GM21447 (cell line): ENCODE data around the gene DTX2.
"Not testable (repeated sequence)": the region's sequence is repeated elsewhere in the genome, so short reads cannot be mapped to it uniquely, and the experiment has no call there.

ENCODE experiments used
- ATAC-seq: cut with Tn5 transposase; IDR thresholded peaks from one replicate; pipeline ENCODE4 v1.9.1; 2021; ENCODE audit not compliant: unreplicated experiment

The DTX2 gene

DNA sequence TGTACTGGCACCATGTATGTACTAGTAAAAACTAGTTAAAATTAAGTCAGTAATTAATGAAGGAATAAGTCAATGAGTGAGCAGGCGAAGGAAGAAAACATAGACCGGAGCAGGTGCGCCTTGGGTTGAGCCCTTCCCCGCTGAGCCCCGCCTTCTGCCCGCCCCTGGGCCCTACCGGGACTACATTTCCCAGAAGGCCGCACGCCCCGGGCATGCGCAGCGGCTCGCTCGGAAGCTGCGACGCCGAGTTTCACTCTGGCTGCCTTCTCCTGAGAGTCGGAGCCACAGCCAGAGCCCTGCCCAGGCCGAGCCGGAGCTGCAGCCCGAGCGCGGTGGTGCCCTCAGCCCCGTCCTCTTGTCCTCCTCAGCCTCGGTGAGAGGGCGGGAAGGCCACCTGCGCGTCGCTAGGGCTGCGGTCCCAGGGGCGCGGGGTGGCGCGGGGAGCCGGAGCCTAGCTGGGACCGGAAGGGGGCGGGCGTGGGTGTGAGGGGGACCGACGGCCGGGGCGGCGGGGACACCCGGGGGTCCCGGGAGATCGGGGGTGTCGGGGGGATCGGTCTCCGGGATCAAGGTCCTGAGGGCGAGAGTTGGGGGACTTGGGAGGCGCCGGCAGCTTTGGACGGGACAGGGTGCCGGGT is at the start of gene DTX2:
Gene DTX2 (plus strand): TSS at position 246 of the 638 bp plus-strand sequence. CDS start 18,801 bp downstream, outside the sequence.
- ATAC-seq: peak; percentile 92

- ATAC-seq: no peak
These were observed 49.3 kb upstream of the DTX2 start for GRCh38 chr7:76412249-76412648.

DNA sequence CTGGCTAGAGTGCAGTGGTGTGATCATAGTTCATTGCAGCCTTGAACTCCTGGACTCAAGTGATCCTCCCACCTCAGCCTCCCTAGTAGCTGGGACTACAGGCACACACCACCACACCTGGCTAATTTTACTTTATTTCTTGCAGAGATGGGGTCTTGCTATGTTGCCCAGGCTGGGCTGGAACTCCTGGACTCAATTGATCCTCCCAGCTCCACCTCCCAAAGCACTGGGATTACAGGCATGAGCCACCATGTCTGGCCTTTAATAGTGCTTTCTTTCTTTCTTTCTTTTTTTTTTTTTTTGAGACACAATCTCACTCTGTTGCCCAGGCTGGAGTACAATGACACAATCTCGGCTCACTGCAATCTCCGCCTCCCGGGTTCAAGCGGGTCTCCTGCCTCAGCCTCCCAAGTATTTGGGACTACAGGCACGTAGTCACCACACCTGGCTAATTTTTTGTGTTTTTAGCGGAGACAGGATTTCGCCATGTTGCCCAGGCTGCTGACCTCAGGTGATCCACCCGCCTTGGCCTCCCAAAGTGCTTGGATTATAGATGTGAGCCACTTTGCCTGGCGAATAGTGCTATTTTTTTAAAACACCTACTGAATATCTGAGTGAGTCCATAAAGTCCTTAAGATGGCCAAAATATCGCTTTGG is 43.7 kb upstream of the DTX2 start:
- not testable (repeated sequence) for ATAC-seq

- not testable (repeated sequence) for ATAC-seq
These were observed 40.4 kb upstream of the DTX2 start for GRCh38 chr7:76421097-76421496.

DNA sequence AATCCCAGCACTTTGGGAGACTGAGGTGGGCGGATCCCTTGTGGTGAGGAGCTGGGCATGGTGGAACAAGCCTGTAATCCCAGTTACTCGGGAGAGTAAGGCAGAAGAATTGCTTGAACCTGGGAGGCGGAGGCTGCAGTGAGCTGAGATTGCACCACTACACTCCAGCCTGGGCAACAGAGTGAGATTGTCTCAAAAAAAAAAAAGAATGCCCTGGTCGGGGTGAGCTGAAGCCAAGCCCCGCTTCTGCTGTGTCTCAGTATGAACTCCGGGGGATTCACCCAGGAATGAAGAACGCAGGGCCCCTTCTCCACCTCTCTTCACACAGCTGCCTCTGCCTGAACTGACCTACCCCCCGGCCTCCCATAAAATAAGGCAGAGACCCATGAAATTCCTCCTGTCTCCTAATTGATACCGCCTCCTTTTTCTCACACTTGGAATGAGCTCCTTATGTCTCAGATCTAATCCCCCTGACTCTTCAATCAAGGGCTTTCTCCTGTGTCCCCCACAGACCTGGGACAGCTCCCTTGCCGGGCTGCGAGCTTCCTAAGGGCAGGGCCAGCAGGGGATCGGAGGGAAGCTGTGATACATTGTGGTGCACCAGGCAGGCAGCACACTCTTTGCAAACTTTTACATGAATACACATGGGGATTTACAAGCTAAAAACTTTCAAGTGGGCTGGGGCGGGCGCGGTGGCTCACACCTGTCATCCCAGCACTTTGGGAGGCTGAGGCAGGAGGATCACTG is 37.7 kb upstream of the DTX2 start:
- ATAC-seq: no peak

- ATAC-seq: peak; percentile 60
These were observed 36.9 kb upstream of the DTX2 start, which contains the start of gene ZP3 for GRCh38 chr7:76424413-76425111. TSS of gene ZP3 (plus strand) at chr7:76424950. CDS start at chr7:76424965, 15 bp downstream.

GRCh38 chr7:76425156-76425555 is 36.4 kb upstream of the DTX2 start:
- no peak for ATAC-seq

GRCh38 chr7:76425558-76425957 is 36.0 kb upstream of the DTX2 start:
- ATAC-seq: not testable (repeated sequence)

DNA sequence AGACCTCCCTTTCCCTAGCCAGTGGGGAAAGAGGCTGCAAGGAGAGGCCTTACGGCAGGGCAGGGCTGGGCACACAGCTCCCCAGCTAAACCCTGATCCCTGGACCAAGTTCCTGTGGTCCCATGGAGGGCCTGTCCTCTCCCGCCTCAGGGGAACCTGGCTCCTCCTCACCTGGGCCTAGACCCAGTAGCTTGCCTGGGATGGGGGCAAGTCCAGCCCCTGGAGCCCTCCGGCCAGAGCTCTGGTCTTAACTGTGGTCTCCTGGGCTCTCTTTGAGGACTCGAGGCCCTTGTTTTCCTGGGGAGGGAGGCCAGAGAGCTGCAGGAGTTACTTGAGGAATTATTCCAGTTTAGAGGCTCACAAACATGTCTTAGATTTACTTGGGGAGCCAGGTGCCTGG is 35.3 kb upstream of the DTX2 start:
- no peak for ATAC-seq

DNA sequence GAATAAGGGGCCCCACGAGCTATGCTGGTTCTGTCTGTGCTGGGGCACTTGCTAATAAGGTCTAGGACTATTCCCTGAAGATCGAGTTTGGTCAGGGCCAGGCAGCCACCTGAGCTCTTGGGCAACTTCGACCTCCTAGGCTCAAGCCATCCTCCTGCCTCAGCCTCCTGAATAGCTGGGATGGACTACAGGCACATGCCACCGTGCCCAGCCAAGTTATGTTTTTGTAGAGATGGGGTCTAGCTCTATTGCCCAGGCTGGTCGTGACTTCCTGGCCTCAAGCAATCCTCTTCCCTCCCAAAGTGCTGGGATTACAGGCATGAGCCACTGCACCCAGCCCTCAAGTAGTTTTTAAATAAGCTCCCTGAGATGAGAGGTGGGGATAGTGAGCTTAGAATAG is 33.9 kb upstream of the DTX2 start:
- ATAC-seq: no peak

- ATAC-seq: no peak
These were observed 33.2 kb upstream of the DTX2 start for GRCh38 chr7:76428149-76428823.

DNA sequence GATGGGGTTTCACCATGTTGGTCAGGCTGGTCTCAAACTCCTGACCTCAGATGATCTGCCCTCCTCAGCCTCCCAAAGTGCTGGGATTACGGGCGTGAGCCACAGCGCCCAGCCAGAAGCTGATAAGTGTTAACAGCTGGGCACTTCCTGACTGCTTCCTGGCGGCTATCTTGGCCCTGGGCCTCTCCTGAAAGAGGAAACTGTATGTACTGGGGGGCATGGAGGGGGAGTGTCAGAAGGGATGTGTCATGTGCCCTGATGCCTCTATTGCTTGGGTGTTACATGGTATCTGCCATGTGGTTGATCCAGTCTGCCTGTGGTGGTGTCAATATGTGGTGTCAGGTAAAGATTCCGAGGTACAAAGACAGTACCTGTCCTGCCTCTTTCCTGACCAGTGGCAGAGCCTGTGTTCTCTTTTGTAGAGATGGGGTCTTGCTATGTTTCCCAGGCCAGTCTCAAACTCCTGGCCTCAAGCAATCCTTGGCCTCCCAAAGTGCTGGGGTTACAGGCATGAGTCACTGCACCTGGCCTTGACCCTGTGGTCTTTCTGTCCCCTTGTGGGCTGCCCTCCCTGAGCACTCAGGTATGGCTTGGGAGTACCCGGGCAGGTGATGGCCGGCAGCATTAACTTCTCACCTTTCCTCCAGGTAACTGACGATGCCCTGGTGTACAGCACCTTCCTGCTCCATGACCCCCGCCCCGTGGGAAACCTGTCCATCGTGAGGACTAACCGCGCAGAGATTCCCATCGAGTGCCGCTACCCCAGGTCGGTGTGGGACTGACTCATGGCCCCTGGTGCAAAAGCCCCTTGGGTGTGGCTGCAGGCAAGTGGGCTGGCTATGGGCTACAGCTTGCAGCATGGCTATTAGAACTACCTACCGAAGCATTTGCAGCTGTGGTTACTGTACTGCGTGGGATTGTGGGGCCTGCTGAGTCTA is 32.4 kb upstream of the DTX2 start:
- no peak for ATAC-seq

DNA sequence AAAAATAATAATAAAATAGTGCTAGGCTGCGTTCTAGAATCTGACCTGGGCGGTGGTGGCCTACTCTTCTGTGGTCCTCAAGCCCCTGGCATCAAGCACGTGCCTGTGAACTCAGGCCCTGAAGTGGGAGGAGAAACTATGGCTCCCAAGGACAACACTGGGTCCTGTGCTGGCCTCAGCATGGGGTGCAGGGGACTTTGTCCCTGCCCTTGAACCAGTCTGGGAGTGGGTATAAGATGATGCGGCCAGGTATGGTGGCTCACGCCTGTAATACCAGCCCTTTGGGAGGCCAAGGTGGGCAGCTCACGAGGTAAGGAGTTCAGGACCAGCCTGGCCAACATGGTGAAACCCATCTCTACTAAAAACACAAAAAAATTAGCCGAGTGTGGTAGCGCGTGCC is 31.3 kb upstream of the DTX2 start:
- no peak for ATAC-seq

DNA sequence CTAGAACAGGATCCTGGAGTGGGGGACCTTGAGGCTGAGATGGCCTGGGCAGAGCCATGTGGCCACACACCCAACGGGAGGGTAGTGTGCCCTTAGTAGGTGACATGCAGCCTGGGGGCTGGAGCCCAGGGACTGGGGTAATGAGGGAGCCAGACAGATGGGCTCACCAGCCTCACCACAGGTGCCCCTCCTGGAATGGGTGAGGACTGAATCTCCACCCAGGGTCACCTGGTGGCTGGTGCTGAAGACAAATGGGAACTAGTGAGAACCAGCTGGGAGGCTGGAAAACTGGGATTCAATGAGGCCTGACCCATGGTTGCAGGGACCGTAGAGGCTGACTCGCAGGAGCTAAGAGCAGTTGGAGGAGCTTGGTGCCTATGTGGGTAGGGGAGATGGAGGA is 30.7 kb upstream of the DTX2 start:
- ATAC-seq: no peak

DNA sequence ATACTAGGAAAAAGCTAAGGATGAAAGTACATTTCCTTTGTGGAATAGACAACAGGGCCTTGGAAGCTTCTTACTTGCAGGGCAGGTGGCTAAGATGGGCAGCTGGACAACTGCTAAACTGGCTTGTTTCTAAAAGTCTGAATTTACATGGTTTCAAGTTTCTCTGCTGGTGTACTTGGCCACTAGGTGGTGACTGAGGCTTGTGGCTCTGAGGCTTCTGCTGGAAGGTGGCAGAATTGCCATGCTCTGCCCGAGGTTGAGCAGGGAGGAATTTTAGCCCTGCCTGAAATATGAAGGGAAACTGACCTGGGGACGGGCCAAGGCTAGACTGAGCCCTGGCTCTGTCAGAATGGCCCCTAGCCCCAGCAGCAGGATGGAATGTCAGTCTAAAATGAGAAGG is 23.6 kb upstream of the DTX2 start:
- not testable (repeated sequence) for ATAC-seq

DNA sequence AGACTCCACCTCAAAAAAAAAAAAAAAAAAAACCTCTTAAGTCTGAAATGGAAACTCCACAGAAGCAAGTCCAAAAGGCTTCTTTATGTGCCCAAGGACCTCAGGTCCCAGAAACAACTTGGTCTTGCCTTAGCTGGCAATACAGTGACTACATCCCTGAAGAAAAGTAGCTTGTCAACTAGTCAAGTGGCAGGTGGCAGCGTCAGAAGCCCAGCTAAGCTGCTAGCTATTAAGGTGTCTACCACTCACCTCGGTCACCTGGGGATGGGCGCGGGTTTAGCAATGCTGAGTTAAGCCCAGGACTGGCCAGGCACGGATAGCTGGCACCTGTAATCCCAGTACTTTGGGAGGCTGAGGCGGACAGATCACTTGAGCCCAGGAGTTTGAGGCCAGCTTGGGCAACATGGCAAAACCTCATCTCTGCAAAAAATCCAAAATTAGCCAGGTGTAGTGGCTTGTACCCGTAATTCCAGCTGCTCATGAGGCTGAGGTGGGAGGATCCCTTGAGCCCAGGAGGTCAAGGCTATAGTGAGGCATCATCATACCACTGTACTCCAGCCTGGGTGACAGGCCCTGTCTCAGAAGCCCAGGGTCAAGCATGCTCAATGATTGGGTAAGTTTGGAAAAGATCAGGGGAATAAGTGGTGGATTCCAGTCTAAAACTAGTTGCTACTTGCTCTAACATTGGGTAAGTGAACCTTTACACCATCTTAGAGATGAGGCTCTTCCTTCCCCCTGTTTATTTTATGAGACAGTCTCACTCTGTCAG is 22.2 kb upstream of the DTX2 start:
- not testable (repeated sequence) for ATAC-seq

DNA sequence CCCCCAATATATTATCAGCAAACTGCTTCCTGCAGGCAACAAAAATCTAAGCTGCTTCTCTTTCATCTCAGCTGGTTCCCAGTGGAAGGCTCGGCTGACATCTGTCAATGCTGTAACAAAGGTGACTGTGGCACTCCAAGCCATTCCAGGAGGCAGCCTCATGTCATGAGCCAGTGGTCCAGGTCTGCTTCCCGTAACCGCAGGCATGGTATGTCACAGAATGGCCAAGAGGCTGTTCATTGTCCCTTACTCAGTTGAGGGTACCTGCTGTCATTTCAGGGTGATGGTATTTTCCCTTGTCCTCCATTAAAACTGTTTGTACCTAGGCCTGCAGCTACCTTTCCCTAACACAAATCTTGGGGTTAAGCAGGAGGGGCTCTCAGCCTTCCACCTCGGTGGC is 21.1 kb upstream of the DTX2 start:
- not testable (repeated sequence) for ATAC-seq

- not testable (repeated sequence) for ATAC-seq
These were observed 19.7 kb upstream of the DTX2 start for GRCh38 chr7:76441792-76442191.
